H1 (cell line): Measurements from ENCODE around the gene EPB41L4B. TPM values are rescaled to one million over a fixed set of nuclear protein-coding genes. Genes with fewer than 3 reads are reported as not detected.

Experiments
- CTCF ChIA-PET: fragments of 300-600 bp; sonication (Branson Sonifier 250); formaldehyde crosslinking; loops from one replicate; lab custom pipeline; 2021; ENCODE audit not compliant: partially characterized antibody; lab: Charles Lee
- POLR2A ChIA-PET: fragments of 300-600 bp; sonication (Branson Sonifier 250); formaldehyde crosslinking; loops from one replicate; lab custom pipeline; 2021; ENCODE audit warnings: inconsistent platforms; ENCODE audit not compliant: partially characterized antibody; lab: Charles Lee
- DNase-seq, 2 experiments: peaks; one replicate each; pipeline versions ENCODE4 v3.0.0 to v3.0.0-alpha.2; 2010 to 2022; ENCODE audit warnings: low spot score in 2 of 2, low read depth in 1 of 2, mixed read lengths in 1 of 2
- FAIRE-seq: peaks from 2 replicates; lab custom pipeline; 2011; peaks lifted over from hg19 to GRCh38; lab: Jason Lieb, UNC
- H2AFZ ChIP-seq: 2 replicates; pipeline ENCODE4 v1.8.1; 2012; ENCODE audit warnings: low read length, inconsistent platforms
- H2AK5ac ChIP-seq: 2 replicates; pipeline ENCODE4 v1.6.1; 2013; ENCODE audit warnings: low read depth, low read length
- H2BK120ac ChIP-seq: replicated peaks from 2 replicates; pipeline ENCODE3; 2013; ENCODE audit warnings: low read depth, low read length, inconsistent platforms
- H2BK12ac ChIP-seq: 2 replicates; pipeline ENCODE4 v1.6.1; 2013; ENCODE audit warnings: low read depth, low read length
- H2BK15ac ChIP-seq: 2 replicates; pipeline ENCODE4 v1.6.1; 2013; ENCODE audit warnings: low read length
- H2BK20ac ChIP-seq: 2 replicates; pipeline ENCODE4 v1.6.1; 2013; ENCODE audit warnings: low read length
- H2BK5ac ChIP-seq: 2 replicates; pipeline ENCODE4 v1.6.1; 2013; ENCODE audit warnings: low read depth, low read length
- H3K14ac ChIP-seq: 2 replicates; pipeline ENCODE4 v1.6.1; 2013; ENCODE audit warnings: inconsistent platforms; ENCODE audit not compliant: insufficient read length
- H3K18ac ChIP-seq: 2 replicates; pipeline ENCODE4 v1.6.1; 2013; ENCODE audit warnings: low read length; ENCODE audit errors: extremely low read depth
- H3K23ac ChIP-seq: 2 replicates; pipeline ENCODE4 v1.6.1; 2013; ENCODE audit warnings: inconsistent platforms; ENCODE audit not compliant: insufficient read length
- H3K23me2 ChIP-seq: 2 replicates; pipeline ENCODE4 v1.6.1; 2013; ENCODE audit warnings: low read depth, low read length
- H3K27ac ChIP-seq: 2 replicates; pipeline ENCODE4 v1.6.1; 2011; ENCODE audit warnings: low read depth, low read length, inconsistent platforms
- H3K27me3 ChIP-seq, 4 experiments: replicated peaks in 1 of 4; 1 replicate in 1 of 4; 2 replicates in 3 of 4; pipeline versions ENCODE4 v1.6.1 to v1.8.1; 2011 to 2013; ENCODE audit warnings: low read length in 3 of 4, mild to moderate bottlenecking in 3 of 4, inconsistent platforms in 2 of 4, mixed read lengths in 2 of 4, moderate library complexity in 1 of 4; ENCODE audit not compliant: control insufficient read depth in 3 of 4, insufficient read depth in 3 of 4; ENCODE audit errors: extremely low read depth in 1 of 4
- H3K36me3 ChIP-seq, 4 experiments: 2 replicates each; pipeline versions ENCODE4 v1.6.1 to v1.8.1; 2011 to 2013; ENCODE audit warnings: mild to moderate bottlenecking in 4 of 4, low read length in 3 of 4, moderate library complexity in 2 of 4, control low read depth in 1 of 4, inconsistent platforms in 1 of 4; ENCODE audit not compliant: insufficient read depth in 4 of 4, control insufficient read depth in 2 of 4
- H3K4ac ChIP-seq: replicated peaks from 2 replicates; pipeline ENCODE3; 2013; ENCODE audit warnings: low read length, low read depth, mixed read lengths, inconsistent platforms; ENCODE audit not compliant: insufficient read length
- H3K4me1 ChIP-seq, 4 experiments: replicated peaks in 1 of 4; 1 replicate in 1 of 4; 2 replicates in 3 of 4; pipeline versions ENCODE4 v1.6.1 to v1.8.1; 2011 to 2013; ENCODE audit warnings: low read length in 3 of 4, inconsistent platforms in 2 of 4, mixed read lengths in 1 of 4; ENCODE audit not compliant: insufficient read depth in 4 of 4, control insufficient read depth in 3 of 4
- H3K4me2 ChIP-seq, 2 experiments: 2 replicates each; pipeline versions ENCODE4 v1.6.1 to v1.8.1; 2011 to 2013; ENCODE audit warnings: low read depth in 2 of 2, low read length in 2 of 2, control low read depth in 1 of 2, inconsistent platforms in 1 of 2, mild to moderate bottlenecking in 1 of 2; ENCODE audit not compliant: insufficient read depth in 1 of 2
- H3K4me3 ChIP-seq, 4 experiments: fragments of 200-600, 300-600 bp in 1 of 4; sonication (generic), shearing (Covaris generic), sonication (Bioruptor Twin) in 1 of 4; 2 replicates each; pipeline versions ENCODE4 v1.5.1 to v1.8.1; 2011 to 2016; ENCODE audit warnings: low read length in 4 of 4, low read depth in 3 of 4, control low read depth in 2 of 4, inconsistent platforms in 2 of 4, mild to moderate bottlenecking in 2 of 4, mixed read lengths in 1 of 4, moderate library complexity in 1 of 4; ENCODE audit not compliant: insufficient read depth in 2 of 4; ENCODE audit errors: extremely low read depth in 1 of 4
- H3K56ac ChIP-seq: replicated peaks from 2 replicates; pipeline ENCODE3; 2013; ENCODE audit warnings: low read depth, mild to moderate bottlenecking, mixed read lengths, low read length, inconsistent platforms; ENCODE audit not compliant: insufficient read length
- H3K79me1 ChIP-seq: 2 replicates; pipeline ENCODE4 v1.6.1; 2013; ENCODE audit warnings: low read depth, low read length, control low read depth
- H3K79me2 ChIP-seq, 2 experiments: 2 replicates each; pipeline versions ENCODE4 v1.6.1 to v1.8.1; 2012 to 2013; ENCODE audit warnings: low read length in 2 of 2, mild to moderate bottlenecking in 2 of 2, inconsistent platforms in 1 of 2; ENCODE audit not compliant: insufficient read depth in 2 of 2, control insufficient read depth in 1 of 2
- H3K9ac ChIP-seq, 4 experiments: replicated peaks in 1 of 4; 1 replicate in 1 of 4; 2 replicates in 3 of 4; pipeline versions ENCODE4 v1.6.1 to v1.8.1; 2011 to 2013; ENCODE audit warnings: low read depth in 3 of 4, low read length in 3 of 4, control low read depth in 2 of 4, mild to moderate bottlenecking in 2 of 4, moderate library complexity in 2 of 4, inconsistent platforms in 1 of 4; ENCODE audit errors: extremely low read depth in 1 of 4
- H3K9me3 ChIP-seq, 2 experiments: 2 replicates each; pipeline versions ENCODE4 v1.6.1 to v1.8.1; 2012 to 2013; ENCODE audit warnings: mild to moderate bottlenecking in 2 of 2, moderate library complexity in 2 of 2, control low read depth in 1 of 2, inconsistent platforms in 1 of 2, low read depth in 1 of 2, low read length in 1 of 2, mixed read lengths in 1 of 2; ENCODE audit not compliant: insufficient read depth in 2 of 2
- H4K20me1 ChIP-seq, 2 experiments: replicated peaks in 1 of 2; 2 replicates each; pipeline versions ENCODE3 to v1.8.1; 2011 to 2013; ENCODE audit warnings: inconsistent platforms in 2 of 2, low read length in 2 of 2, mild to moderate bottlenecking in 1 of 2; ENCODE audit not compliant: insufficient read depth in 2 of 2, control insufficient read depth in 1 of 2
- H4K5ac ChIP-seq: 2 replicates; pipeline ENCODE4 v1.6.1; 2013; ENCODE audit warnings: low read length, low read depth, mixed read lengths, inconsistent platforms; ENCODE audit not compliant: insufficient read length
- H4K8ac ChIP-seq: 2 replicates; pipeline ENCODE4 v1.8.0; 2013; ENCODE audit warnings: mild to moderate bottlenecking, moderate library complexity, low read length, inconsistent platforms; ENCODE audit not compliant: insufficient read depth; ENCODE audit errors: extremely low read depth
- H4K91ac ChIP-seq: replicated peaks from 2 replicates; pipeline ENCODE3; 2013; ENCODE audit warnings: low read length, mixed read lengths, inconsistent platforms; ENCODE audit not compliant: insufficient read length
- KDM4A ChIP-seq: IDR thresholded peaks from one replicate; pipeline ENCODE4 v1.7.1; 2012; ENCODE audit warnings: low read depth, mild to moderate bottlenecking, moderate library complexity, low read length, inconsistent platforms; ENCODE audit not compliant: severe bottlenecking
- WGBS, 2 experiments: shearing (Covaris generic) in 1 of 2; methylation state at CpG; one replicate each; pipeline versions ENCODE4 v1.1.6 to v1.1.7; 2013 to 2015; ENCODE audit warnings: low lambda C conversion rate in 2 of 2, mixed read lengths in 2 of 2, inconsistent platforms in 1 of 2, low coverage in 1 of 2, missing lambda C conversion rate in 1 of 2; ENCODE audit not compliant: insufficient replicate concordance in 2 of 2, insufficient coverage in 1 of 2, insufficient read length in 1 of 2; ENCODE audit errors: extremely low coverage in 1 of 2, missing lambda C conversion rate in 1 of 2; 5-methylcytosine and 5-hydroxymethylcytosine counted together
- polyA plus RNA-seq, 7 experiments: library from polyadenylated mRNA; depleted of rRNA in 3 of 7; stranded (reverse) in 5 of 7; unstranded in 2 of 7; fragments of >200 nt in 5 of 7; fragments of 200-250 nt in 2 of 7; gene quantifications; 1 replicate in 5 of 7; 2 replicates in 1 of 7; 4 replicates in 1 of 7; pipeline versions ENCODE4 v1.2.1 to v1.2.3, GENCODE V29; 2011 to 2013; ENCODE audit warnings: missing spikeins in 2 of 7, mixed read lengths in 2 of 7
- total RNA-seq: library from RNA; stranded (reverse); fragmentation: NEBNext Ultra II Directional; extraction: Animal tissue kit (Norgen Biotek cat#: 25700); gene quantifications from 2 replicates; pipeline ENCODE4 v1.2.1, GENCODE V29; 2021
- TF ChIP-seq, protein P1 (sequence below): IDR thresholded peaks from 2 replicates; pipeline ENCODE4 v1.6.1; 2012; ENCODE audit warnings: inconsistent platforms

Gene EPB41L4B
- total and polyA plus RNA-seq, 2 of the 8 experiments (the other 6 are each of a cell fraction or from before 2014, with no cell fraction given): 11.9 to 25.0 TPM

DNA sequence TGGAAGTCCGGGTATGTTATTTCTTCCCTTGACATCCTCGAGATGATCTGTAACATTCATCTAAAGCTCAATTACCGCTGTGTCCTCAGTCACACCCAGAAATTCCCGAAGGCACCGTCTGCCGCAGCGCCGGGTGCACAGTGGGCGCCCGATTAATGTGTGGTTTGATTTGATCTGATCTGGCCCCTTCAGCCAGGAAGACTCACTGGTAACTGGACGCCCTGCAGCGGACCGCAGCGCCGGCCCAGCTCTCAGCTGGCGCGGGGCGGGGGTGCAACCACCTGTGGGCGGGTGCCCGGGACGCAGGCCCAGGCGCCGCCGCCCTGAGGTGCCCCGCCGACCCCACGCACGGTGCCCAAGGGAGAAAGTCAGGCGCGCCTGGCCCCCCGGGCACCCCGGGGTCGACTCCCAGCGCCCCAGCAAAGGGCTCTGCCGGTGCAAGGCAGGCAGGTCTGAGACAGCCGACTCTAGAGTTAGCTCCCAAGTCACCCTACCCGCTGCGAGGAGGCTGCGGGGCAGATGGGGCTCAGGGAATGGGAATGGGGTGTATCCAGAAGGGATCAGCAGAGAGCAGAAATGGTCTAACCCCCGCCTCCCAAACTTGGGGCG lies 1.7 kb downstream of the EPB41L4B start:
- H3K36me3 ChIP-seq: no peaks in the 10 kb centered on the region
- H3K4ac ChIP-seq: peak overlapping the region; percentile 17
- peak overlapping the region; percentile 81 for H4K8ac ChIP-seq
- ChIA-PET CTCF (interaction anchor here (0.8 to 5.7 kb wide), 23 partner anchors 8 to 135 kb away, joined by 3 to 96 read pairs (median 4); no protein-coding TSS in a partner anchor), POLR2A (interaction anchor here (0.7 to 2.0 kb wide), 18 partner anchors 8 to 201 kb away, joined by 3 to 8 read pairs (median 4); partner anchors contain the start of gene TMEM245)
- peaks cover 19 to 44% of the 10 kb centered on the region in 2 experiments for H3K79me2 ChIP-seq
- no peak overlapping the region for H3K23ac ChIP-seq
- peak overlapping the region; percentile 61; the same call in 1 of the 2 replicates for H2BK20ac ChIP-seq
- H2AK5ac ChIP-seq: peak overlapping the region; percentile 48; the same call in 1 of the 2 replicates
- H3K79me1 ChIP-seq: peaks cover 18% of the 10 kb centered on the region
- H4K20me1 ChIP-seq: peaks cover 0 to 6% of the 10 kb centered on the region in 2 experiments
- FAIRE-seq (no peak), DNase-seq (peak in 1 of 2 experiments; percentile 53)
- no peak overlapping the region for H2AFZ ChIP-seq
- H2BK15ac ChIP-seq: no peak overlapping the region
- H2BK5ac ChIP-seq: peak overlapping the region; percentile 8; the same call in 1 of the 2 replicates
- H3K4me1 ChIP-seq: peaks cover 21 to 28% (median 23%) of the 10 kb centered on the region in 4 experiments
- no peak overlapping the region for H3K56ac ChIP-seq
- no peaks in the 10 kb centered on the region for H3K9me3 ChIP-seq
- peak overlapping the region; percentile 45 for H4K5ac ChIP-seq
- H3K4me3 ChIP-seq: peak overlapping the region; percentile 78 to 87 (median 81)
- H3K9ac ChIP-seq: peak overlapping the region in 2 of 4 experiments; percentile 48 to 58; a peak in 5 of 7 replicates
- H3K23me2 ChIP-seq: peaks cover 6% of the 10 kb centered on the region
- peak overlapping the region; percentile 8 for H2BK120ac ChIP-seq
- peak overlapping the region; percentile 61; the same call in 1 of the 2 replicates for H3K27ac ChIP-seq
- no peak overlapping the region for H3K14ac ChIP-seq
- 3% methylated on average over 40 of the region's 41 CpGs; no CpG with 5 or more reads in 1 of the 2 experiments for WGBS, 2 experiments
- H2BK12ac ChIP-seq: peak overlapping the region; percentile 94
- H3K18ac ChIP-seq: peak overlapping the region; percentile 97
- peak overlapping the region; percentile 73 to 80 for H3K4me2 ChIP-seq
- H4K91ac ChIP-seq: peak overlapping the region; percentile 31
- TF ChIP-seq, protein P1, sequence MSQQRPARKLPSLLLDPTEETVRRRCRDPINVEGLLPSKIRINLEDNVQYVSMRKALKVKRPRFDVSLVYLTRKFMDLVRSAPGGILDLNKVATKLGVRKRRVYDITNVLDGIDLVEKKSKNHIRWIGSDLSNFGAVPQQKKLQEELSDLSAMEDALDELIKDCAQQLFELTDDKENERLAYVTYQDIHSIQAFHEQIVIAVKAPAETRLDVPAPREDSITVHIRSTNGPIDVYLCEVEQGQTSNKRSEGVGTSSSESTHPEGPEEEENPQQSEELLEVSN: no peak
- peak; percentile 35 for TF ChIP-seq KDM4A
- peaks cover 0 to 8% (median 0%) of the 10 kb centered on the region in 4 experiments; a peak in 2 of 7 replicates for H3K27me3 ChIP-seq
